SU-DHL-6 (cell line): Measurements from ENCODE around the gene TBPL2.

ENCODE experiments used
- H2AFZ ChIP-seq: fragments of 200-600 bp; sonication (generic); 2 replicates; pipeline ENCODE4 v1.6.1; 2014; ENCODE audit warnings: low read depth, mild to moderate bottlenecking, moderate library complexity, mixed read lengths, antibody characterized with exemption, low read length; ENCODE audit not compliant: severe bottlenecking
- H3F3A ChIP-seq: fragments of 200-600 bp; shearing (Covaris generic); 2 replicates; pipeline ENCODE4 v1.6.0; 2016; ENCODE audit warnings: antibody characterized with exemption, mild to moderate bottlenecking; ENCODE audit not compliant: insufficient read depth
- H3K27ac ChIP-seq: fragments of 200-600 bp; sonication (generic); 2 replicates; pipeline ENCODE4 v1.5.1; 2016; ENCODE audit warnings: low read depth, mild to moderate bottlenecking, low read length, moderate library complexity, mixed read lengths
- H3K27me3 ChIP-seq: fragments of 200-600 bp; sonication (generic), shearing (Covaris generic); 2 replicates; pipeline ENCODE4 v1.6.0; 2014; ENCODE audit warnings: mild to moderate bottlenecking, low read length
- H3K36me3 ChIP-seq: fragments of 200-600 bp; sonication (generic); 2 replicates; pipeline ENCODE4 v1.6.1; 2014; ENCODE audit warnings: mild to moderate bottlenecking, low read length, mixed read lengths
- H3K4me2 ChIP-seq: fragments of 300-600, 200-600 bp; shearing (Covaris generic), sonication (generic); 2 replicates; pipeline ENCODE4 v1.6.0; 2014; ENCODE audit warnings: low read length, low read depth, mild to moderate bottlenecking; ENCODE audit not compliant: poor library complexity, severe bottlenecking
- H3K4me3 ChIP-seq: fragments of 200-600 bp; sonication (generic); 2 replicates; pipeline ENCODE4 v1.5.1; 2014; ENCODE audit warnings: antibody characterized with exemption, low read length, mild to moderate bottlenecking, mixed read lengths; ENCODE audit not compliant: insufficient read depth, poor library complexity, severe bottlenecking
- H3K79me2 ChIP-seq: fragments of 200-600 bp; sonication (generic); 2 replicates; pipeline ENCODE4 v1.6.1; 2014; ENCODE audit warnings: mild to moderate bottlenecking, low read length, moderate library complexity; ENCODE audit not compliant: insufficient read depth
- H3K9ac ChIP-seq: fragments of 200-600 bp; sonication (generic); 2 replicates; pipeline ENCODE4 v1.7.0; 2014; ENCODE audit warnings: mild to moderate bottlenecking, low read length
- H3K9me2 ChIP-seq: fragments of 200-600 bp; sonication (generic); replicated peaks from 2 replicates; pipeline ENCODE4 v1.6.1; 2014; ENCODE audit warnings: low read length; ENCODE audit not compliant: insufficient read depth
- H3K9me3 ChIP-seq: fragments of 200-600 bp; sonication (generic); 2 replicates; pipeline ENCODE4 v1.6.1; 2014; ENCODE audit warnings: low read length, mixed read lengths; ENCODE audit not compliant: insufficient read depth
- H4K20me1 ChIP-seq: fragments of 200-600 bp; sonication (generic); 2 replicates; pipeline ENCODE4 v1.6.1; 2014; ENCODE audit warnings: low read depth, mild to moderate bottlenecking, antibody characterized with exemption, low read length, moderate library complexity, mixed read lengths
- EZH2phosphoT487 ChIP-seq: fragments of 200-600 bp; sonication (generic), shearing (Covaris generic); conservative IDR thresholded peaks from 2 replicates; pipeline ENCODE4 v1.6.1; 2018; ENCODE audit warnings: mild to moderate bottlenecking, antibody characterized with exemption, low read length, moderate library complexity, mixed read lengths
- TF ChIP-seq, protein P1 (sequence below): fragments of 200-600 bp; sonication (generic); IDR thresholded peaks from one replicate; pipeline ENCODE4 v1.5.1; 2017; ENCODE audit warnings: antibody characterized with exemption, mild to moderate bottlenecking, low read length, moderate library complexity; ENCODE audit not compliant: insufficient read depth, poor library complexity, severe bottlenecking

The TBPL2 gene

DNA sequence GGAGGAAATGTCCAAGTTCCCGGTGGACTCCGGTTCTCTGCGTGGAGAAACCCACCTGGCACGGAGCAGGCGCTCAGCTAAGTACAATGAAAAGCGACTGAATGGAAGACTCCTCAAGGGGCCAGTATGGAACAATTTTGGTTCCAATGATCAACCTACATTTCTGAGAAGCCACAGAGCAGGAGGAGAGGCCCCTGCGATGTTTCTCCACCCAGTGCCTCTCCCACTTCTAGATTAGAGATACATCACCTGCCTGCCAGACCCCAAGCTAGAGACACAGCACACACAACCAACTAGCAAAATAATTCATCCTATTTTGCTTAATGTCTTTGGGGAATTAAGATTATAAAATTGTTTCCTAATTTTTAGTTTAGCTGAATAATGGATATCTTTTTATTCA is 67.6 kb downstream of the TBPL2 start:
- no peaks in the 10 kb centered on the region for H3F3A ChIP-seq
- no peaks in the 10 kb centered on the region for H4K20me1 ChIP-seq
- H3K9ac ChIP-seq = no peak overlapping the region
- no peaks in the 10 kb centered on the region for H3K36me3 ChIP-seq
- no peak overlapping the region for H2AFZ ChIP-seq
- no peaks in the 10 kb centered on the region for H3K9me2 ChIP-seq
- no peaks in the 10 kb centered on the region for H3K27me3 ChIP-seq
- no peaks in the 10 kb centered on the region for H3K9me3 ChIP-seq
- H3K4me2 ChIP-seq = no peak overlapping the region
- no peak overlapping the region for H3K27ac ChIP-seq
- no peak for TF ChIP-seq EZH2phosphoT487
- TF ChIP-seq, protein P1, sequence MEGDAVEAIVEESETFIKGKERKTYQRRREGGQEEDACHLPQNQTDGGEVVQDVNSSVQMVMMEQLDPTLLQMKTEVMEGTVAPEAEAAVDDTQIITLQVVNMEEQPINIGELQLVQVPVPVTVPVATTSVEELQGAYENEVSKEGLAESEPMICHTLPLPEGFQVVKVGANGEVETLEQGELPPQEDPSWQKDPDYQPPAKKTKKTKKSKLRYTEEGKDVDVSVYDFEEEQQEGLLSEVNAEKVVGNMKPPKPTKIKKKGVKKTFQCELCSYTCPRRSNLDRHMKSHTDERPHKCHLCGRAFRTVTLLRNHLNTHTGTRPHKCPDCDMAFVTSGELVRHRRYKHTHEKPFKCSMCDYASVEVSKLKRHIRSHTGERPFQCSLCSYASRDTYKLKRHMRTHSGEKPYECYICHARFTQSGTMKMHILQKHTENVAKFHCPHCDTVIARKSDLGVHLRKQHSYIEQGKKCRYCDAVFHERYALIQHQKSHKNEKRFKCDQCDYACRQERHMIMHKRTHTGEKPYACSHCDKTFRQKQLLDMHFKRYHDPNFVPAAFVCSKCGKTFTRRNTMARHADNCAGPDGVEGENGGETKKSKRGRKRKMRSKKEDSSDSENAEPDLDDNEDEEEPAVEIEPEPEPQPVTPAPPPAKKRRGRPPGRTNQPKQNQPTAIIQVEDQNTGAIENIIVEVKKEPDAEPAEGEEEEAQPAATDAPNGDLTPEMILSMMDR = no peak
- no peaks in the 10 kb centered on the region for H3K79me2 ChIP-seq
- H3K4me3 ChIP-seq = no peak overlapping the region

DNA sequence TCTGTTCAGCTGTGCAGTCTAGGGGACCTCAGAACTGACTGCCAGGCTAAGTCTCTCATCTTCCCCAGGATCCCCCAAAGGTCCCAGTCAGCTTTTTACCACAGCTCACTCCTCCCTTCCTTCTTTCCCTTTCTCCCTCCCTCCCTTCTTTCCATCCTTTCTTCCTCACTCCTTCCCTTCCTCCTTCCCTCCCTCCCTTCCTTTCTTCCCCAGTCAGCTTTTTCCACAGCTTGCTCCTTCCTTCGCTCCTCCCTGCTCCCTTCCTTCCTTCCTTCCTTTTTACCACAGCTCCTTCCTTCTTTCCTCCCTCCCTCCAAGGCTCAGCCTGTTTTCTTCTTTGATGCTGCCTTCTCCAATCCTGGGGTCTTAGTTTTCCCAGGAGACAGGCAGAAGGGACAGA is 68.0 kb downstream of the TBPL2 start:
- no peaks in the 10 kb centered on the region for H3K36me3 ChIP-seq
- H3K27me3 ChIP-seq = no peaks in the 10 kb centered on the region
- no peaks in the 10 kb centered on the region for H3K79me2 ChIP-seq
- no peak overlapping the region for H2AFZ ChIP-seq
- no peaks in the 10 kb centered on the region for H3K9me2 ChIP-seq
- H3K9ac ChIP-seq = no peak overlapping the region
- no peaks in the 10 kb centered on the region for H3K9me3 ChIP-seq
- TF ChIP-seq EZH2phosphoT487 = no peak
- TF ChIP-seq, protein P1 = no peak
- H3K27ac ChIP-seq = no peak overlapping the region
- no peak overlapping the region for H3K4me2 ChIP-seq
- no peaks in the 10 kb centered on the region for H3F3A ChIP-seq
- no peak overlapping the region for H3K4me3 ChIP-seq
- no peaks in the 10 kb centered on the region for H4K20me1 ChIP-seq

DNA sequence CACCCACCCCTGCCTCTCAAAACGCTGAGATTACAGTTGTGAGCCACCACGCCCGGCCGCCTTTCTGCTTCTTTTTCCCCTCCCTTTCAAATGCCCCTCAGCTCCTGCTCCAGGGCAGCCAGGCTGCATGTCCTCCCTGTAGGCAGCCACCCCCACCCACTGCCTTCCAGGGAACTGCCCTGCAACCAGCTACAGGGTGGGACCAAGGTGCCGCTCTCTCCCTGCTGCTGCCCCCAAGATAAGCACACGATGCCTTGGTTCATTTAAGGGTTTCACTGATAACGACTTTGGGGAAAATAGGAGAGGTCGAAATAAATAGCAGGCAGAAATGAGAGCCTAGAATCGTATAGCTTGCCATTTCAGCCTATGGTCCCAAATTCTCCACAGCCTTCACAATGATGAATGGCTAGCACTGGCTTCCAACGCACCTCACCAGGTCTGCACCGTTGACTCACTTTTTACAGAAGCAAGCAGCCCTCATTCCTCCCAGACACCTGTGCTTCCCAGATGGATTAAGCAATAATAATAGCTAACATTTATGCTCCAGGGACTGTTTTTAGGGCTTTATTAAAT is 69.4 kb downstream of the TBPL2 start:
- no peaks in the 10 kb centered on the region for H4K20me1 ChIP-seq

More for the DNA sequence above, 69.4 kb downstream of the TBPL2 start:
- H3K9me2 ChIP-seq = no peaks in the 10 kb centered on the region
- TF ChIP-seq EZH2phosphoT487 = no peak
- TF ChIP-seq, protein P1 = no peak
- H3K9ac ChIP-seq = no peak overlapping the region
- no peak overlapping the region for H3K4me2 ChIP-seq
- H3K27ac ChIP-seq = no peak overlapping the region
- no peak overlapping the region for H3K4me3 ChIP-seq
- H3K36me3 ChIP-seq = no peaks in the 10 kb centered on the region
- no peaks in the 10 kb centered on the region for H3K79me2 ChIP-seq
- no peaks in the 10 kb centered on the region for H3F3A ChIP-seq
- H3K27me3 ChIP-seq = no peaks in the 10 kb centered on the region
- no peaks in the 10 kb centered on the region for H3K9me3 ChIP-seq
- no peak overlapping the region for H2AFZ ChIP-seq
